Ramos (cell line): Measurements from ENCODE around the gene BCR.

Experiments used
- in situ Hi-C: fragments of 300-500 bp; cut with MboI; formaldehyde crosslinking; loops from one replicate; pipeline ENCODE4 v1.14.3; 2022; ENCODE audit warnings: low sequenced_read_pairs; ENCODE audit not compliant: unreplicated experiment

Gene BCR

DNA sequence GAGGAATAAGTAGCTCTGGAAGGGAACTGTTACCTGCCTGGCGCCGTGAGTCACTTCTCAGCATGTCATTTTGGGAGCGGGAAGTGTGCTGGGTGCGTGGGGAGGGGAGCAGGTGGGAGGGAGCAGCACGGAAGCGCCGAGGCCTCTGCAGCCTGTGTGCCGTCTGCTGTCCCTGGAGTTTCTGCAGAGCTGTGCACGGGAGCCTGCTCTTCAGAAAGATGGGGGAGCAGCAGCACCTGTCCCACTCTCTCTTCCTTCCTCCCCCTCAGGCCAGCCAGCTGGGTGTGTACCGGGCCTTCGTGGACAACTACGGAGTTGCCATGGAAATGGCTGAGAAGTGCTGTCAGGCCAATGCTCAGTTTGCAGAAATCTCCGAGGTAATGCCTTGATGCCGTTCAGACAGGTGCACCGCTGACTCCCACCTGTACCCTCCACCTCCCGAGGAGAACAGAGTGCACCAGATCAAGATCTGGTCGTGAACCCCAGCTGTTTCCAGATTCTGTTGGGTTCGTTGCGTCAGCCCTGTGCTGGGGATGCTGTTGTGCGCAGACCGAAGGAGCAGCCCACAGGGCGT is 87.9 kb downstream of the BCR start:
- in situ Hi-C loops, result no loop called here

- in situ Hi-C loops, result no loop called here
Measured at GRCh38 chr22:23268877-23269276, 88.6 kb downstream of the BCR start.

DNA sequence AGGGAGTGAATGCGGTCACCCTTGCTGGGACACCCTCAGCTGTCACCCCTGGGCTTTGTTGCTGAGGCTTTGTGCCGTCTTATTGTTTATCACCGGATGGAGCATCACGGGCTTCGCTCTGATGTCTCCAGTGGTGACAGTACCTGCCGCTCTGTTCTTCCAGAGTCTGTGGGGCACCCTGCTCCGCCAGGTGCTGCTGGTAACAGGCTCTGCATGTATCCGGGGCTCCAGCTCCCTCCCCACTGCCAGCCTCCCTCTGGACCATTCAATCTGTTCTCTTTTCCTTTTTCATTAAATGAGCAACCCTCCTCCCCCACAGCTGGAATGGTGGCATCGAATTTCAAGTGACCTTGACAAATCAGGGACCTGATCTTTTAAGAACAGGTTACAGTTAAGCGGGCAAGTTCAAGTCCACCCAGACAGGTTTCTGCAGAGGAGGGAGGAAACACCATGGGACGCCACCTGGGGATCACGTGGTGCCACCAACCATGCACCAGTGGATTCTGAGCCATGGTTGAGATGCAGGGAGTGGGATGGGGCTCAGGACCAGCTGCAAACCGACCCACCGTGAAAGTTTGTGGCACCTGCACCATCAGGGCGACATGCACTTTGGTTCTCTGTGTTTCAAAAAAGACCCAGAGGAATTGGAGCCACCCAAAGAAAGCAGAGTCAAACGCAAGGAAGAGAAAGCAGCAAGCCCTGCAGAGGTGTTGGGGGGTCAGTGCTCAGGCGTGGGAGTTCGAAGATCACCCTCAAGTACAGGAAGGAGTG is 89.3 kb downstream of the BCR start:
- in situ Hi-C loops, result no loop called here

- in situ Hi-C loops, result no loop called here
Measured at GRCh38 chr22:23270212-23270733, 90.0 kb downstream of the BCR start.

GRCh38 chr22:23270798-23271596 is 90.7 kb downstream of the BCR start:
- in situ Hi-C loops, result no loop called here

DNA sequence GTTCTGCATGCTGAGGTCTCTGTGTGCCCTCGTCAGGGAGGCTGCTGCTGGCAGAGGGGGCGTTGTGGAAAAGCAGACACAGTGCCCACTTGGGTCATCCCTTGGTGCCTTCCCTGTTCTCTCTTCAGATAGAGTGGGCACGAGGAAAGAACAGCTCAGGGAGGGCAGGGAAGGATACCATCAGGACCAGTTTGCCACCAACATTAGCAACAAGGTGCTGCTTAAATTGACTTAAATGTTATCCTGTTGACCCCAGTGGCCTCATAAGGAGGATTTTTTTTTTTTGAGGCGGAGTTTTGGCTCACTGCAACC is 91.2 kb downstream of the BCR start:
- in situ Hi-C loops, result no loop called here

DNA sequence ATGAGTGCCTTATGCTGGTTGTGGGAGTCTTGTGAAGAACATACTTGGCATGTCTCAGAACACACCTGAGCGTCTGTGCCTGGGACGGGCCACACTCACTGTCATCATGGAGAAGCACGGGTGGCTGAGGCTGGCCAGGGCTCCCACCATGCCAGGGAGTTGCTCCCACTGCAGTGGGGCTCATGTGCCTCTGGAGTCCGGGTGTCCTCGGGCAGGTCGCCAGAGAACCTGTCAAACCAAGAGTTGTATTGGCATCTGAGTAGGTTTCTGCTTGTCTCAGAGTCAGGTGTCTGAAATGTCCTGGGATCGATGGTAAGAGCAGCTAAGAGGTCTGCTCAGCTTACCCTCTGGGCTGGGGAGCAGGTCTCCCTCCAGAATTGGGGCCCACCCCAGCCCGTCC is 92.1 kb downstream of the BCR start:
- in situ Hi-C loops, result no loop called here

GRCh38 chr22:23272834-23273233 is 92.5 kb downstream of the BCR start:
- in situ Hi-C loops, result no loop called here

DNA sequence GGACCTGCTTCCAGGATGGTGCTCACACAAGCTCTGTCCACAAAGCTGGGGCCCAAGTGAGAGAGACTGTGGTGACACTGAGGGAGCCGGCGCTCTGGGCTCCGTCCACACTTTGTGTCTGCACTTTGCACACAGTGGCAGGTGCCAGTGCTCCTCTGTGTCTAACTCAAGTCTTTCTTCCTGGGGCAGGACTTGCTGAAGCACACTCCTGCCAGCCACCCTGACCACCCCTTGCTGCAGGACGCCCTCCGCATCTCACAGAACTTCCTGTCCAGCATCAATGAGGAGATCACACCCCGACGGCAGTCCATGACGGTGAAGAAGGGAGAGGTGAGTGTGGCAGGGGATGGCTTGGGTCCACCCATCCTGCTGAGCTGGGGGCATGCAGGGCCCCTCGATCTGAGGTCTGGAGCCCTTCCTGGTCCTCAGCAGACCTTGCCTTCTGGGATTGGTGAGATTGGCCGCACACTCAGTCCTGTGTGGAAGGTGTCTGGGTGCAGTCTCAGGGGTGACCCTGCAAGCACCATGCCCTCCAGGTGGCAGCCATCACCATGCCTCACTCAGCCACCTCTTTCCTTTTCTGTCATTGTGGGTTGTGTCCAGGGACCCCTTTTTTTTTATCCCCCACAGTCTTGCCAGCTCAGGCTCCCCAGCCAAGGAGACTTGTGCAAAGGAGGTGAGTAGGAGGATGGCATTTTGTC is 93.3 kb downstream of the BCR start:
- in situ Hi-C loops, result no loop called here

GRCh38 chr22:23274146-23274526 is 93.8 kb downstream of the BCR start:
- in situ Hi-C loops, result no loop called here

- in situ Hi-C loops, result loop anchor here (5.0 kb wide), 1 partner anchor 98 kb away; no protein-coding TSS in a partner anchor
Measured at GRCh38 chr22:23274891-23275694, 94.8 kb downstream of the BCR start.

GRCh38 chr22:23275751-23276150 is 95.4 kb downstream of the BCR start:
- in situ Hi-C loops, result loop anchor here (5.0 kb wide), 1 partner anchor 98 kb away; no protein-coding TSS in a partner anchor

GRCh38 chr22:23276656-23277582 is 96.6 kb downstream of the BCR start:
- in situ Hi-C loops, result loop anchor here (5.0 kb wide), 1 partner anchor 100 kb away; no protein-coding TSS in a partner anchor

DNA sequence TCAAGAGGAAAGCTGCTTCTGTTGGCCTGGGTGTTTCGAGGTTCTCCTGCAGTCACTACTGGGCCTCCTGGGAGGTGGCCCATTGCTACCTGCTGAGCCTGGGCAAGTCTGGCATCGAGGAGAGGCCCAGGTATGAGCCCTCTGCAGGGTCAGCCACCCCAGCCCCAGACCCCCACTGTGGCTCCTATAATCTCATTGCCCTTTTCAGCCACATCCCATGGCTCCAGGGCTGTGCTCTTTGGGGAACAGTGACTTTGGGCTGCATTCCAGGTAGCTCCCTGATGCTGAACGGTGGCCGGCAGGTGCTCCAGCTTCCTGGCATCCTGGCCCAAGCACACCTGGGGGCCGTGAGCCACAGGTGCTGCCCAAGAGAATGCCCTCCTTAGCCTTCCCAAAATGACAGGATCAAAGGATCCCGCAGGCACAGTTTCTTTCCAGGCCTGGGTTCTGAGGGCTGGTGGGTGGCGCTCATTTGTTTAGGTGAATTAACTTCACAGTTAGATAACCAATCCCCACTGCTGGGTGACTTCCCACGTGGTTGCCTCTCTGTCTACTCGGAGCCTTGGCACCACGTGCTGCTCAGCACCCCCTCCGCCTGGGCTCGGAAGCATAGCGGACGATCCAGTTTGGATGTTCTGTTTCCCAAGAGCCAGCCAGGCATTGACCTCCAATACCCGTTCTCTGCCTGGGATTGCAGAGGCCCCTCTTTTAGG is 97.4 kb downstream of the BCR start:
- in situ Hi-C loops, result loop anchor here (5.0 kb wide), 1 partner anchor 100 kb away; no protein-coding TSS in a partner anchor

- in situ Hi-C loops, result loop anchor here (5.0 kb wide), 1 partner anchor 102 kb away; no protein-coding TSS in a partner anchor
Measured at GRCh38 chr22:23278883-23279675, 98.8 kb downstream of the BCR start.

DNA sequence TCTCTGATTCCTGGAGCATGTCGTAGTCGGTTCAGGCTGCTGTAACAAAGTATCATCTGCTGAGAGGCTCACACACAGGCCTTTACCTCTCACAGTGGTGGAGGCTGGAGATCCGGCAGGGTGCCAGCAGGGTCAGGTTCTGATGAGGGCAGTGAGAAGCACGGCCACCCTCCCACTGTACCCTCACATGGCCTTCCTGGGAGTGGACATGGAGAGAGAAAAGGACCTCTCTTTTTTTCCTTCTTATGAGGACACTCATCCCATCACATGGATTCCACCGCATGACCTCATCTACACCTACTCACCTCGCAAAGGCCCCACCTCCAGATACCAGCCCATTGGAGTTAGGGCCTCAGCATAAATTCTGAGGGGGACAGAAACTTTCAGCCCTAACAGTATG is 99.5 kb downstream of the BCR start:
- in situ Hi-C loops, result loop anchor here (5.0 kb wide), 1 partner anchor 102 kb away; no protein-coding TSS in a partner anchor
